Measurements from ENCODE around the gene TNK2.
"Not testable (repeated sequence)": the region's sequence is repeated elsewhere in the genome, so short reads cannot be mapped to it uniquely, and the experiment has no call there.

TNK2 gene

GRCh38 chr3:195870442-195870841 lies 37.9 kb downstream of the TNK2 start:
- DNase-seq (ENCODE audit: low spot score): no peak

- no peak for DNase-seq (ENCODE audit: low spot score)
Observed at GRCh38 chr3:195869413-195870001, 38.8 kb downstream of the TNK2 start.

GRCh38 chr3:195868866-195869412 lies 39.4 kb downstream of the TNK2 start:
- no peak for DNase-seq (ENCODE audit: low spot score)

- no peak for DNase-seq (ENCODE audit: low spot score)
Observed at GRCh38 chr3:195868336-195868865, 40.0 kb downstream of the TNK2 start.

GRCh38 chr3:195867631-195868335 lies 40.6 kb downstream of the TNK2 start:
- DNase-seq (ENCODE audit: low spot score): no peak

GRCh38 chr3:195866686-195867511 lies 41.5 kb downstream of the TNK2 start:
- DNase-seq (ENCODE audit: low spot score): no peak

- no peak for DNase-seq (ENCODE audit: low spot score)
Observed at GRCh38 chr3:195865752-195866151, 42.6 kb downstream of the TNK2 start.

- peak; percentile 93 for DNase-seq (ENCODE audit: low spot score)
Observed at GRCh38 chr3:195863121-195864061, 45.0 kb downstream of the TNK2 start.

GRCh38 chr3:195862318-195862717 lies 46.0 kb downstream of the TNK2 start:
- not testable (repeated sequence) for DNase-seq (ENCODE audit: low spot score)

- DNase-seq (ENCODE audit: low spot score): no peak
Observed at GRCh38 chr3:195860456-195860855, 47.9 kb downstream of the TNK2 start.

GRCh38 chr3:195859846-195860411 lies 48.4 kb downstream of the TNK2 start:
- no peak for DNase-seq (ENCODE audit: low spot score)

- DNase-seq (ENCODE audit: low spot score): peak; percentile 82
Observed at GRCh38 chr3:195859061-195859845, 49.1 kb downstream of the TNK2 start.

- no peak for DNase-seq (ENCODE audit: low spot score)
Observed at GRCh38 chr3:195856410-195857084, 51.8 kb downstream of the TNK2 start.

- no peak for DNase-seq (ENCODE audit: low spot score)
Observed at GRCh38 chr3:195855471-195856409, 52.6 kb downstream of the TNK2 start.

- no peak for DNase-seq (ENCODE audit: low spot score)
Observed at GRCh38 chr3:195854628-195855294, 53.6 kb downstream of the TNK2 start.

GRCh38 chr3:195853996-195854395 lies 54.4 kb downstream of the TNK2 start:
- DNase-seq (ENCODE audit: low spot score): no peak

GRCh38 chr3:195853036-195853435 lies 55.3 kb downstream of the TNK2 start:
- DNase-seq (ENCODE audit: low spot score): no peak

Measured in AG08395 (cell line).